Measurements from ENCODE around the gene PLXNB2. TPM values are rescaled to one million over a fixed set of nuclear protein-coding genes. Genes with fewer than 3 reads are reported as not detected.

PLXNB2 gene
- total RNA-seq, 1 experiment from 2014 or later, result 260 TPM

DNA sequence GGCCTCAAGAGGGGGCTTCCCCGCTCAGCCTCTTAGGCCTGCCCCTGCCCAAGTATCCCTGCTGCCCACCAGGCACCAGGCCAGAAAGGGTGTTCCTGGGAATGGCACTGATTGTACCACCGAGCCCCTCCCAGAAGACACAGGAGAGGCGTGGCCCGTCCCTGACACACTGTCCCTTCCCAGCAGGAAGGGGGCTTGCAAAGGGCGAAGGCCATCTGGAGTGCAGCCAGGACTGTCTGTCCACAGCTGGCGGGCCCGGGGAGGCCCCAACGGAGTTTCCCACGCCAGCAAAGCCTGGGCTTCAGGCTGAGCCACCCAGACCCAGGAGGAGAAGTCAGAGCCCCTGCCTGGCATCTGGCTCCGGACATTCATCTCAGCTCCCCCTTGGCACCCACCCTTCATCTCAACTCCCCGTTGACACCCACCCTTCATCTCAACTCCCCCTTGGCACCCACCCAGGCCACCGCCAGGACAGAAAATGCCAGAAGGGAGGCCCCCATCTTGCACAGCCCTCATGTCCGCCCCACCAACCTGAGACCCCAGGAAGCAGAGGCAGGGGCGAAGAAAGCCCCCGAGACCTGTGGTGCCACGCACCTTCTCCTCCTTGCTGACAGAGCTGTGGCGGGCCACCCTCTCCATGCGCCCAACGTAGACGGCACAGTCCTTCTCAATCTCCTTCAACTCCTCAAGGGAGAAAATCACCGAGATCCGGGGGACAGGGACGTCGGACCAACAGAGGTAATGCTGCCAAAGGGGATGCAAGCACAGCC is 82.1 kb downstream of the PLXNB2 start:
- no peaks in the 10 kb centered on the region for H3K79me2 ChIP-seq (ENCODE audit: low read depth)
- no TSS peak for BruUV-seq (replicated peaks)
- no peak overlapping the region for H2AFZ ChIP-seq
- peaks cover 45% of the 10 kb centered on the region for H4K20me1 ChIP-seq (ENCODE audit: insufficient read depth)
- no peaks in the 10 kb centered on the region for H3K4me1 ChIP-seq (replicated peaks; ENCODE audit: insufficient read depth)
- no peak overlapping the region for H3K4me2 ChIP-seq
- peaks cover 22% of the 10 kb centered on the region for H3K36me3 ChIP-seq (ENCODE audit: low read depth)
- H3K9me2 ChIP-seq (ENCODE audit: insufficient read depth), result no peaks in the 10 kb centered on the region
- ChIA-PET POLR2A (ENCODE audit: unreplicated experiment) (no interaction called here), CTCF (no interaction called here)
- no peaks in the 10 kb centered on the region for H3K27me3 ChIP-seq (ENCODE audit: insufficient read depth, low read depth)
- no peaks in the 10 kb centered on the region for H3K9me3 ChIP-seq (ENCODE audit: insufficient read depth, low read depth)
- no peak overlapping the region for H3K4me3 ChIP-seq
- no peak for TF ChIP-seq EZH2 (IDR thresholded peaks at IDR 0.05; ENCODE audit: low read depth)
- TF ChIP-seq, protein P1, sequence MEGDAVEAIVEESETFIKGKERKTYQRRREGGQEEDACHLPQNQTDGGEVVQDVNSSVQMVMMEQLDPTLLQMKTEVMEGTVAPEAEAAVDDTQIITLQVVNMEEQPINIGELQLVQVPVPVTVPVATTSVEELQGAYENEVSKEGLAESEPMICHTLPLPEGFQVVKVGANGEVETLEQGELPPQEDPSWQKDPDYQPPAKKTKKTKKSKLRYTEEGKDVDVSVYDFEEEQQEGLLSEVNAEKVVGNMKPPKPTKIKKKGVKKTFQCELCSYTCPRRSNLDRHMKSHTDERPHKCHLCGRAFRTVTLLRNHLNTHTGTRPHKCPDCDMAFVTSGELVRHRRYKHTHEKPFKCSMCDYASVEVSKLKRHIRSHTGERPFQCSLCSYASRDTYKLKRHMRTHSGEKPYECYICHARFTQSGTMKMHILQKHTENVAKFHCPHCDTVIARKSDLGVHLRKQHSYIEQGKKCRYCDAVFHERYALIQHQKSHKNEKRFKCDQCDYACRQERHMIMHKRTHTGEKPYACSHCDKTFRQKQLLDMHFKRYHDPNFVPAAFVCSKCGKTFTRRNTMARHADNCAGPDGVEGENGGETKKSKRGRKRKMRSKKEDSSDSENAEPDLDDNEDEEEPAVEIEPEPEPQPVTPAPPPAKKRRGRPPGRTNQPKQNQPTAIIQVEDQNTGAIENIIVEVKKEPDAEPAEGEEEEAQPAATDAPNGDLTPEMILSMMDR (conservative IDR thresholded peaks at IDR 0.05), result no peak
- no peak for DNase-seq
- intact Hi-C loops (cut with micrococcal nuclease; ENCODE audit: unreplicated experiment), result no loop called here
- H3F3A ChIP-seq (ENCODE audit: insufficient read depth, low read depth), result peaks cover 3% of the 10 kb centered on the region; the same call in 1 of the 2 replicates
- no peak overlapping the region for H3K27ac ChIP-seq

Other genes starting within 250 kb of the PLXNB2 start
- not detected in 2 replicates for gene TTLL8, start 249.3 kb downstream of the PLXNB2 start, total RNA-seq (2021)
- not detected in 2 replicates for gene MLC1, start 222.2 kb downstream of the PLXNB2 start, total RNA-seq (2021)
- not detected in 2 replicates for gene MOV10L1, start 217.6 kb downstream of the PLXNB2 start, total RNA-seq (2021)
- 46.3 and 51.7 TPM in 2 replicates for gene PANX2, start 136.9 kb downstream of the PLXNB2 start, total RNA-seq (2021)
- 68.2 and 78.8 TPM in 2 replicates for gene TRABD, start 121.7 kb downstream of the PLXNB2 start, total RNA-seq (2021)
- gene SELENOO, start 106.6 kb downstream of the PLXNB2 start, total RNA-seq (2021), result 27.4 and 36.2 TPM in 2 replicates
- gene TUBGCP6, start 62.6 kb downstream of the PLXNB2 start, total RNA-seq (2021), result 31.3 and 34.8 TPM in 2 replicates
- gene HDAC10, start 56.4 kb downstream of the PLXNB2 start, total RNA-seq (2021), result 80.5 and 101 TPM in 2 replicates
- 48.5 and 61.1 TPM in 2 replicates for gene MAPK12, start 46.0 kb downstream of the PLXNB2 start, total RNA-seq (2021)
- gene MAPK11, start 37.3 kb downstream of the PLXNB2 start, total RNA-seq (2021), result 5.5 and 10.0 TPM in 2 replicates
- gene DENND6B, start 19.4 kb upstream of the PLXNB2 start, total RNA-seq (2021), result 12.1 and 14.3 TPM in 2 replicates
- 49.2 and 51.2 TPM in 2 replicates for gene PPP6R2, start 35.7 kb upstream of the PLXNB2 start, total RNA-seq (2021)
- gene SBF1, start 167.4 kb upstream of the PLXNB2 start, total RNA-seq (2021), result 85.2 and 104 TPM in 2 replicates
- gene ADM2, start 173.9 kb upstream of the PLXNB2 start, total RNA-seq (2021), result 7.2 and 10.5 TPM in 2 replicates
- gene MIOX, start 179.2 kb upstream of the PLXNB2 start, total RNA-seq (2021), result 1.4 and 1.5 TPM in 2 replicates
- gene LMF2, start 200.1 kb upstream of the PLXNB2 start, total RNA-seq (2021), result 37.3 and 52.2 TPM in 2 replicates
- 58.8 and 62.9 TPM in 2 replicates for gene NCAPH2, start 200.6 kb upstream of the PLXNB2 start, total RNA-seq (2021)
- gene SCO2, start 218.0 kb upstream of the PLXNB2 start, total RNA-seq (2021), result 3.0 and 6.1 TPM in 2 replicates
- 5.9 and 16.5 TPM in 2 replicates for gene TYMP, start 222.4 kb upstream of the PLXNB2 start, total RNA-seq (2021)
- gene KLHDC7B, start 238.3 kb upstream of the PLXNB2 start, total RNA-seq (2021), result 0.72 and 4.7 TPM in 2 replicates